GM12875 (cell line): ENCODE measurements around the gene SPO11.

Source experiments
- H3K4me3 ChIP-seq: one replicate; pipeline ENCODE4 v1.5.1; 2011; ENCODE audit warnings: low read depth, low read length, control low read depth
- CTCF ChIP-seq: IDR thresholded peaks from 2 replicates; pipeline ENCODE4 v1.5.1; 2011; ENCODE audit warnings: low read depth, mild to moderate bottlenecking, control low read depth, inconsistent platforms, low read length, moderate library complexity, borderline replicate concordance; ENCODE audit not compliant: insufficient read depth

The SPO11 gene

GRCh38 chr20:57329608-57330221, at the start of gene SPO11:
Gene SPO11, plus strand, starts transcription at chr20:57329803. Its CDS starts 65 bp downstream, at chr20:57329868.
- peak; percentile 40; the same call in 1 of the 2 replicates for TF ChIP-seq CTCF
- H3K4me3 ChIP-seq = no peak within 1 kb of the TSS

- no peak for TF ChIP-seq CTCF
- H3K4me3 ChIP-seq = no peak overlapping the region
These were observed 49.4 kb upstream of the SPO11 start for GRCh38 chr20:57280221-57280620.

GRCh38 chr20:57281900-57282299, 47.7 kb upstream of the SPO11 start:
- no peak for TF ChIP-seq CTCF
- H3K4me3 ChIP-seq = no peak overlapping the region

GRCh38 chr20:57282670-57283361, 46.8 kb upstream of the SPO11 start:
- no peak overlapping the region for H3K4me3 ChIP-seq
- no peak for TF ChIP-seq CTCF

GRCh38 chr20:57283860-57284259, 45.7 kb upstream of the SPO11 start:
- TF ChIP-seq CTCF = no peak
- no peak overlapping the region for H3K4me3 ChIP-seq

- no peak for TF ChIP-seq CTCF
- H3K4me3 ChIP-seq = no peak overlapping the region
These were observed 42.4 kb upstream of the SPO11 start for GRCh38 chr20:57287007-57287880.
